ENCODE data around the gene PALM. TPM values are rescaled to one million over a fixed set of nuclear protein-coding genes. Genes with fewer than 3 reads are reported as not detected.

Gene PALM
- total RNA-seq, 4 donors from 2014 or later: 4.4 to 10.2 (median 7.2) TPM

GRCh38 chr19:780935-781334 lies 72.2 kb downstream of the PALM start:
- peaks cover 8 to 11% (median 8%) of the 10 kb centered on the region in 3 donors for H3K27me3 ChIP-seq
- no peaks in the 10 kb centered on the region for H3K9me3 ChIP-seq
- H3K4me1 ChIP-seq: no peaks in the 10 kb centered on the region
- H3K36me3 ChIP-seq: no peaks in the 10 kb centered on the region
- in situ Hi-C loops (cut with MboI; ENCODE audit: low sequenced_read_pairs in 4 of 4): no loop called here
- TF ChIP-seq CTCF (IDR thresholded peaks at IDR 0.05 in 4 of 5, conservative IDR thresholded peaks at IDR 0.05 in 1 of 5) (no peak), POLR2A (IDR thresholded peaks at IDR 0.05) (no peak)
- intact Hi-C loops (cut with DNase I; ENCODE audit: low total_unique reads): no loop called here
- DNase-seq (no peak), ATAC-seq (no peak)
- peak overlapping the region in 2 of 4 donors; percentile 28 to 44 for H3K4me3 ChIP-seq
- H3K27ac ChIP-seq: peak overlapping the region in 2 of 4 donors; percentile 14 to 71

GRCh38 chr19:781800-782184 lies 73.1 kb downstream of the PALM start:
- Histone ChIP-seq H3K9me3 (no peaks in the 10 kb centered on the region), H3K36me3 (no peaks in the 10 kb centered on the region), H3K4me3 (peak overlapping the region in 3 of 4 donors; percentile 22 to 44 (median 28)), H3K4me1 (no peaks in the 10 kb centered on the region), H3K27me3 (peaks cover 8 to 11% (median 8%) of the 10 kb centered on the region in 3 donors), H3K27ac (peak overlapping the region in 3 of 4 donors; percentile 48 to 71 (median 61))
- DNase-seq: no peak
- intact Hi-C loops (cut with DNase I; ENCODE audit: low total_unique reads) (no loop called here), in situ Hi-C loops (cut with MboI; ENCODE audit: low sequenced_read_pairs in 4 of 4) (no loop called here)
- TF ChIP-seq POLR2A (IDR thresholded peaks at IDR 0.05) (no peak), CTCF (IDR thresholded peaks at IDR 0.05 in 4 of 5, conservative IDR thresholded peaks at IDR 0.05 in 1 of 5) (no peak)
- no peak for ATAC-seq

GRCh38 chr19:782185-782877 lies 73.6 kb downstream of the PALM start:
- intact Hi-C loops (cut with DNase I; ENCODE audit: low total_unique reads) (no loop called here), in situ Hi-C loops (cut with MboI; ENCODE audit: low sequenced_read_pairs in 4 of 4) (no loop called here)
- H3K9me3 ChIP-seq: no peaks in the 10 kb centered on the region
- H3K27me3 ChIP-seq: peaks cover 8 to 11% (median 8%) of the 10 kb centered on the region in 3 donors
- ATAC-seq (peak; percentile 27 to 44), DNase-seq (no peak)
- TF ChIP-seq CTCF (IDR thresholded peaks at IDR 0.05 in 4 of 5, conservative IDR thresholded peaks at IDR 0.05 in 1 of 5): no peak
- TF ChIP-seq POLR2A (IDR thresholded peaks at IDR 0.05): no peak
- H3K4me1 ChIP-seq: no peaks in the 10 kb centered on the region
- H3K36me3 ChIP-seq: no peaks in the 10 kb centered on the region
- peak overlapping the region in 3 of 4 donors; percentile 48 to 71 (median 61) for H3K27ac ChIP-seq
- H3K4me3 ChIP-seq: peak overlapping the region; percentile 21 to 44 (median 25)

- H3K36me3 ChIP-seq: no peaks in the 10 kb centered on the region
- intact Hi-C loops (cut with DNase I; ENCODE audit: low total_unique reads): no loop called here
- H3K4me1 ChIP-seq: peaks cover 0 to under 1% of the 10 kb centered on the region in 2 donors
- in situ Hi-C loops (cut with MboI; ENCODE audit: low sequenced_read_pairs in 4 of 4): no loop called here
- H3K9me3 ChIP-seq: no peaks in the 10 kb centered on the region
- peak overlapping the region in 3 of 4 donors; percentile 48 to 71 (median 61) for H3K27ac ChIP-seq
- no peak for TF ChIP-seq CTCF (IDR thresholded peaks at IDR 0.05 in 4 of 5, conservative IDR thresholded peaks at IDR 0.05 in 1 of 5)
- no peak for TF ChIP-seq POLR2A (IDR thresholded peaks at IDR 0.05)
- ATAC-seq (no peak), DNase-seq (no peak)
- peaks cover 8 to 11% (median 8%) of the 10 kb centered on the region in 3 donors for H3K27me3 ChIP-seq
- H3K4me3 ChIP-seq: peak overlapping the region in 2 of 4 donors; percentile 13 to 44
Measured at GRCh38 chr19:782878-783668, 74.3 kb downstream of the PALM start.

Data from gastrocnemius medialis (tissue), 4 donors.